GM12801 (cell line): ENCODE data around the gene MRPS18A.

Source experiments
- TF ChIP-seq, protein P1 (sequence below): IDR thresholded peaks from one replicate; pipeline ENCODE4 v1.5.1; 2011; ENCODE audit warnings: control low read depth; ENCODE audit not compliant: insufficient read length; ENCODE audit errors: extremely low read depth

Gene MRPS18A

DNA sequence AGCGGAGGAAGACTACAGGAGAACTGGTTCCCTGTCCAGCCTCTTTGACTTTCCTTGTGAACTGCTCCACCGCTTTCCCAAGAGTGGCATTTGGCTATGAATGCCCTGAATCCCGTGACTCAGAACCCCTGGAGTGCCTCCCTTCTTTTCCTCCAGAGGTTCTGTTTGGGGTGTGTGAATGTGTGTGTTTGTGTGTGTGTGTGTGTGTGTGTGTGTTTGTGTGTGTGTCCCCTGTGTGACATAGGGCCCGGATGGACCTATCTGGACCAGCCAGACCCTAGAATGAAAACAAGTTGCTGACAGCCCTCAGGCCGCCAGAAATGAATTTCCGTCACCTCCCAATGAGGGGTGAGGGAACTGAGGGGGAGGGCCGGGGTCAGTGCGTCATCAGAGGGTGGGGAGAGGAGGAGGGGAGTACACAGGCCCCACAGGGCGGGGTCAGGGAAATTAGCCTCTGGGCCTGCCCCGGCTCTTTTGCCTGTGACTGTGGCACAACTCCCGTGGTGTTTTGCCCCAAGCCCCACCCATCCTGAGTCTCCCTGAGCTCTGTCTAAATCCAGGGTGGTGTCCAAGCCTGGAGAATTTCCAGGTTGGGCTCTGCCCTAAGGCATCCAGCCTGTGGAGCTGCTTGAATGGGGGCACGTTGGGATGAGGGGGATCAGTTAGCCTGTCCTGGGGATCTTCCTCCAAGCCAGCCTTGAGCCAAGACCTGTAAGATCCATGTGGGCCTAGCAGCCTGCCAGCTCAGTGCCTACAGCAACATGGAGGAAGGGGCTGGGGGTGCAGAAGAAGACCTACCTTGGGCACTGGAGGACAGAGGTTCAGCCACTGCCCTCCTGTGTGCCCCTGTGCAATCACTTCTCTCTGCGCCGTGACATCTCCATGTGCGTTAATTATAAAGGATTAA, 15.2 kb upstream of the MRPS18A start:
- TF ChIP-seq, protein P1, sequence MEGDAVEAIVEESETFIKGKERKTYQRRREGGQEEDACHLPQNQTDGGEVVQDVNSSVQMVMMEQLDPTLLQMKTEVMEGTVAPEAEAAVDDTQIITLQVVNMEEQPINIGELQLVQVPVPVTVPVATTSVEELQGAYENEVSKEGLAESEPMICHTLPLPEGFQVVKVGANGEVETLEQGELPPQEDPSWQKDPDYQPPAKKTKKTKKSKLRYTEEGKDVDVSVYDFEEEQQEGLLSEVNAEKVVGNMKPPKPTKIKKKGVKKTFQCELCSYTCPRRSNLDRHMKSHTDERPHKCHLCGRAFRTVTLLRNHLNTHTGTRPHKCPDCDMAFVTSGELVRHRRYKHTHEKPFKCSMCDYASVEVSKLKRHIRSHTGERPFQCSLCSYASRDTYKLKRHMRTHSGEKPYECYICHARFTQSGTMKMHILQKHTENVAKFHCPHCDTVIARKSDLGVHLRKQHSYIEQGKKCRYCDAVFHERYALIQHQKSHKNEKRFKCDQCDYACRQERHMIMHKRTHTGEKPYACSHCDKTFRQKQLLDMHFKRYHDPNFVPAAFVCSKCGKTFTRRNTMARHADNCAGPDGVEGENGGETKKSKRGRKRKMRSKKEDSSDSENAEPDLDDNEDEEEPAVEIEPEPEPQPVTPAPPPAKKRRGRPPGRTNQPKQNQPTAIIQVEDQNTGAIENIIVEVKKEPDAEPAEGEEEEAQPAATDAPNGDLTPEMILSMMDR: no peak

DNA sequence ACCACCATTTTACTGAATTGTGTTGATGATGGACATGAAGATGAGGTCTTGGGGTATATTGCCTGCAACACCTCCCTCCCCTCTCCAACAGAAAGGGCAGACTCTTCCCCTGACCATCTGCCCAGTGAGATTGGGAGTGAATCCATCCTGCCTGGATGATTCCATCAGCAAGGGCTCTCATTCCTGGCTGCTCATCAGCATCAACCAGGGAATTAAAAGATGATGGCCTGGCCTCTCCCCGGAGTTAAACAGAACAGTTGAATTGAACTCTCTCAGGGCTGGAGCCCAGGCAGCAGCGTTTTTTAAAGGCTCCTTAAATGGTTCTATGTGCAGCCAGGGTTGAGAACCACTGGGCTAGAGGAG, 14.6 kb upstream of the MRPS18A start:
- TF ChIP-seq, protein P1: no peak

DNA sequence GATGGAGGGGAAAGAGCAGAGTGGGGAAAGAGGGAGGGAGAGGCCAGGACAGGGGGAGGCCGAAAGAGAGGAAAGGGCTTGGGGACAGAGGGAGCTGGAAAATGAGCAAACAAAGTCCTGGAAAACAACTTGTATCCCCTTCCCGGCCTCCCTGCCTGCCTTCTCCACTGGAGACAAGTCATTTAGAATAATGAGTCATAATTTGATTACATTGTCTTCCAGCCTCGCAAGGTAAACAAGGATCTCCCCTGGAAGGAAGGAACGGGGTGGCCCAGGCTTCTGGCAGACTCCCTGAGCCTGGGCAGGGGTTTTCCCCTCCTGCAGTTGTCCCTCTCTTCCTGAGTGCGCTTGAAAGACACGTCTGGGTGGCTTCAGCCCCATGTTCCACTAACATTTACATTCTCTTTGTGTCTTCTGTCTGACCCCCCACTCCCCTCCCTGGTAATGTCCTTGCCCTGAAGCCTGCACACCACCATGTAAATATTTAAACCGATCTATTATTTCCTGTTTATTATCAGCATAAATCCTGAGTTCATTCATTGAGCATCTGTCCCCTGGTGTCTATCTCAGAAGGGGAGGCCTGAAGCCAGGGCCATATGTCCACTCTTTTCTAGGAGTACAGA, 12.1 kb upstream of the MRPS18A start:
- TF ChIP-seq, protein P1: no peak

DNA sequence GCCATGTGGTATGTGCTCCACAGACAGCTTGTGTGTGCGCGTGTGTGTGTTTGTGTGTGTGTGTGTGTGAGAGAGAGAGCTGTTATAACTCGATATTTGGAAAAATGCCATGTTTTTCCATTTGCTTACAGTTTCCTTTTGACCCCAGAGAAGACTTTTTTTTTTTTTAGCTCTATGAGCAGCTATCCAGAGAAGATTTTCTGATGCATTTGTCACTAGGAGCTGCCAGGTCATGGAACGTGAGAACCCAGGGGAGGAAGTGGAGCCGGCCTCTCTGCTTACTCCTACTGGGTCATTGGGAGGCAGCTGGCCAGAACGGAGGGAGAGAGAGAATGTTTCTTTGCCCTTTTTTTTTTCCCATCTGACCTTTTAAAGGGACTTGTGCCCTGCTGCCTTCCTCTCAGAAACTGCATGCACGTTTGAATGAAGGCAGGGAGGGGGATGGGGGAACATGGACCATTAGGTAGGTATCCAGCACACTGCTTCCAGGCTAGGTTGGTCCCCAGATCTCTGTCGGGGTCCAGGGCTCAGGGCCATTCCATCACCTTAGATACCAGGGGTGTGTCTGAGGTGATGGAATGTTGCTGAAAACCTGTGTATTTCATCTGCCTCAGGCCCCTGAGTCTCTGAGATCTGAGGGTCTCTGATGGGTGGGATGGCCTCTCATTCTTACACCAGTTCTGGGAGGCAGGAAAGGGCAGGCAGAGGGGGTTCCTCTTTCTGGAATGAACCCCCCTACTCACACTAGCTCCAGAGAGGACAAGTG, 11.2 kb upstream of the MRPS18A start:
- TF ChIP-seq, protein P1: no peak

DNA sequence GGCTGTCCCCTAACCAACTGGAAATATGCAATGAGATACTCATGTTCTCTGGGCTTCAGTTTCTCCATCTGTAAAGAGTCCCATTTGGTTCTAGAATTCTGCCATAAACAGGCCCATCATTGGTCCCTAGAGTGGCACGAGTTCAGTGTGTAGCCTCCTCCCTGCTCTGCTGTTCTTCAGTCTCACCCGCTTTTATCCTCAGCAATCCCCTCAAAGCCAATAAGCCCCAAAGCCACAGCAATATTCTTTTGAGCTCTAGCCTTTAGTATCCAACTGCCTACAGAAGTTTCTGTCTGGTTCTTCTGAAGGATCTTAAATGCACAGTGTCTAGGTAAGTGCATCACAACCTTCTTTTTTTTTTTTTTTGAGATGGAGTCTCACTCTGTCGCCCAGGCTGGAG, 9.8 kb upstream of the MRPS18A start:
- TF ChIP-seq, protein P1: no peak

DNA sequence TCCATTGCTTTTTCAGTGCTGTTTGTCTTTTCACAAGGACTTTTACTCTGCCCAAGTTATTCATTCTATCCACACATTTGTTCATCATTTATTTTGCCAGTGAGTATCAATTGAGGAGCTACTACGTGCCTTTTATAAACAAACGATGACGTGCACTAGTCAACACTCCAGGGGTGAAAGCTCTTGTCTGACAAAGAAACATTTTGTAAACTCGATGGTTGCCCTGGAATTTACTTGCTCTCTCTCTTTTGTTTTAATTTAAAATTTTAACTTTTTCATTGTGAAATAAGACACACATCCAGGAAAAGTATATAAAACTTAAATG, 8.3 kb upstream of the MRPS18A start:
- TF ChIP-seq, protein P1: no peak

DNA sequence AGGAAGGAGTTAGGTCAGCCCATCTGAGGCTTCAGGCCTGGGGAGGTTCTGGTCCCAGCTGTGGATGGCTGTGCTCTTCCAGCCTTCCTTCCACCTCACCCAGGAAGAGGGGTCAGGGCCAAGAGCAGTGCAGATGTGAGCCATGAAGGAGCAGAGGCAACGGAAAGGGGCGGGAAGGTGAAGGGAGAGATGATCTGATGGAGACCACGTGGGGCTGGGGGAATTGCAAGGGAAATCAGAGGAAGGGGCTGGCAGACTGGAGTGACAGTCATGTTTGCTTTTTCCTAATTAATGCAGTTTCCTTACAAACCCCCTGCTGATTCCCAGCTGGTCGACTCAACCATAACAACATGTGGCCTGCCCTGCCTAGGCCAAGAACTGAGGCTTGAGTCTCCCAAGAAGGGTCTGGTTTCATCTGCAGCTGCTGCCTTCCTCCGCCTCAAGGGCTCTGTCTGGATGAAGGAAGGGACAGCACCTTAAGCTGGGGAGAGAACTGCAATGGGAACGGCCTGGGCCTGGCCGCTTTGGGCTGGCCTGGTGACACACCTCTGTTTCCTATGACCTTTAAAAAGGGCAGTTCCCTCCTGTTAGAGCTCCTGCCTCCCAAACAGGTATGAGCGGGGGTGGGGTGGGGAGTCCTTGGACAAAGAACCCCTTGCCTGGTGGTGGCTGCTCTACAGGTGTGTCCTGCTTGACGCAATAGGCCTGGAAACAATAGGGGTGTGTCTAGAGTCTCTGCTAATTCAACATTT, 7.8 kb upstream of the MRPS18A start:
- TF ChIP-seq, protein P1: no peak
